Kidney (tissue), 14 donors: ENCODE measurements around the gene DAZAP2. TPM values are rescaled to one million over a fixed set of nuclear protein-coding genes. Genes with fewer than 3 reads are reported as not detected.
"Not testable (repeated sequence)": the region's sequence is repeated elsewhere in the genome, so short reads cannot be mapped to it uniquely, and the experiment has no call there.

ENCODE experiments used
- DNase-seq, 5 donors: peaks; one replicate each; pipeline ENCODE4 v3.0.0-alpha.2; 2013 to 2020
- FAIRE-seq: peaks from 2 replicates; lab custom pipeline; 2012; peaks lifted over from hg19 to GRCh38; lab: Jason Lieb, UNC
- H3K27ac ChIP-seq, 2 donors: one replicate each; pipeline ENCODE4 v1.7.0; 2013; ENCODE audit warnings: low read depth in 2 of 2, low read length in 2 of 2, inconsistent platforms in 1 of 2
- H3K27me3 ChIP-seq: one replicate; pipeline ENCODE4 v1.7.1; 2013; ENCODE audit warnings: low read length, inconsistent platforms; ENCODE audit not compliant: control insufficient read depth, insufficient read depth
- H3K36me3 ChIP-seq, 3 donors: one replicate each; pipeline versions ENCODE4 v1.7.0 to v1.7.1; 2013; ENCODE audit warnings: low read length in 3 of 3, control low read depth in 1 of 3, inconsistent platforms in 1 of 3; ENCODE audit not compliant: insufficient read depth in 3 of 3, control insufficient read depth in 2 of 3
- H3K4me1 ChIP-seq, 3 donors: one replicate each; pipeline versions ENCODE4 v1.7.0 to v1.7.1; 2013; ENCODE audit warnings: low read length in 3 of 3, inconsistent platforms in 1 of 3, low read depth in 1 of 3; ENCODE audit not compliant: control insufficient read depth in 2 of 3, insufficient read depth in 2 of 3
- H3K4me3 ChIP-seq, 3 donors: one replicate each; pipeline versions ENCODE4 v1.7.0 to v1.8.1; 2013; ENCODE audit warnings: low read length in 3 of 3, control low read depth in 1 of 3, inconsistent platforms in 1 of 3
- H3K9ac ChIP-seq, 3 donors: one replicate each; pipeline versions ENCODE4 v1.7.0 to v1.7.1; 2013; ENCODE audit warnings: low read length in 3 of 3, control low read depth in 1 of 3, inconsistent platforms in 1 of 3
- H3K9me3 ChIP-seq, 3 donors: one replicate each; pipeline versions ENCODE4 v1.7.0 to v1.7.1; 2013; ENCODE audit warnings: low read length in 3 of 3, control low read depth in 1 of 3, inconsistent platforms in 1 of 3; ENCODE audit not compliant: control insufficient read depth in 2 of 3, insufficient read depth in 1 of 3
- CTCF ChIP-seq: IDR thresholded peaks from 3 replicates; pipeline ENCODE4 v1.5.1; 2012; ENCODE audit warnings: mild to moderate bottlenecking, moderate library complexity, borderline replicate concordance; ENCODE audit not compliant: insufficient read depth; ENCODE audit errors: extremely low read depth
- intact Hi-C: fragments of 100-400 bp; cut with DNase I; formaldehyde crosslinking; loops from one replicate; pipeline ENCODE4 v1.11.1; 2022
- polyA plus RNA-seq: library from polyadenylated mRNA; stranded (reverse); fragments of 350-450 nt; fragmentation: Illumina TruSeq; extraction: RNeasy Lipid Tissue Mini Kit (QIAGEN cat#74804); gene quantifications from one replicate; pipeline ENCODE4 v1.2.3, GENCODE V29; 2014; ENCODE audit warnings: low read depth, low replicate concordance; ENCODE audit not compliant: insufficient read depth
- total RNA-seq: library from RNA; stranded (reverse); fragmentation: NEBNext Ultra II Directional; extraction: Animal tissue kit (Norgen Biotek cat#: 25700); gene quantifications from one replicate; pipeline ENCODE4 v1.2.1, GENCODE V29; 2021
- donor health status: control.
- donor health status: control.
- donor health status: control.
- donor health status: control.
- donor health status: control.
- donor health status: DM: yes; HTN: yes; CAD: no.
- donor health status: Normal renal cell carcinoma (clear cell type).

Gene DAZAP2
- total and polyA plus RNA-seq, 2 donors from 2014 or later = 319 to 363 TPM

GRCh38 chr12:51222461-51222860, 16.2 kb upstream of the DAZAP2 start:
- FAIRE-seq (no peak), DNase-seq (no peak)

GRCh38 chr12:51224625-51225024, 14.0 kb upstream of the DAZAP2 start:
- Histone ChIP-seq H3K27me3 (no peaks in the 10 kb centered on the region), H3K9ac (no peak overlapping the region), H3K27ac (no peak overlapping the region), H3K36me3 (no peaks in the 10 kb centered on the region), H3K9me3 (no peaks in the 10 kb centered on the region), H3K4me3 (no peak overlapping the region), H3K4me1 (peaks cover 0 to 8% (median 2%) of the 10 kb centered on the region in 3 donors)
- DNase-seq (no peak), FAIRE-seq (no peak)
- TF ChIP-seq CTCF = no peak
- intact Hi-C loops = no loop called here

More at GRCh38 chr12:51222461-51222860, 16.2 kb upstream of the DAZAP2 start:
- H3K9ac ChIP-seq = no peak overlapping the region
- no peaks in the 10 kb centered on the region for H3K27me3 ChIP-seq
- TF ChIP-seq CTCF = no peak
- intact Hi-C loops = no loop called here
- peak overlapping the region in 2 of 3 donors; percentile 36 to 42 for H3K4me3 ChIP-seq
- no peaks in the 10 kb centered on the region for H3K9me3 ChIP-seq
- H3K36me3 ChIP-seq = no peaks in the 10 kb centered on the region
- H3K27ac ChIP-seq = peak overlapping the region in 1 of 2 donors; percentile 45
- H3K4me1 ChIP-seq = peaks cover 2 to 11% (median 11%) of the 10 kb centered on the region in 3 donors

GRCh38 chr12:51225234-51225633, 13.4 kb upstream of the DAZAP2 start:
- H3K9me3 ChIP-seq = no peaks in the 10 kb centered on the region
- DNase-seq = no peak
- FAIRE-seq = no peak
- peaks cover 0 to 6% (median 0%) of the 10 kb centered on the region in 3 donors for H3K4me1 ChIP-seq
- no peaks in the 10 kb centered on the region for H3K36me3 ChIP-seq
- no peaks in the 10 kb centered on the region for H3K27me3 ChIP-seq
- no peak overlapping the region for H3K27ac ChIP-seq
- no peak for TF ChIP-seq CTCF
- no peak overlapping the region for H3K9ac ChIP-seq
- intact Hi-C loops = no loop called here
- H3K4me3 ChIP-seq = no peak overlapping the region

GRCh38 chr12:51225771-51226170, 12.9 kb upstream of the DAZAP2 start:
- intact Hi-C loops = no loop called here

GRCh38 chr12:51227112-51227511, 11.5 kb upstream of the DAZAP2 start:
- FAIRE-seq, intact Hi-C loops: not testable (repeated sequence)

More at GRCh38 chr12:51225771-51226170, 12.9 kb upstream of the DAZAP2 start:
- Histone ChIP-seq H3K27ac (no peak overlapping the region), H3K36me3 (no peaks in the 10 kb centered on the region), H3K4me3 (no peak overlapping the region), H3K27me3 (no peaks in the 10 kb centered on the region), H3K9me3 (no peaks in the 10 kb centered on the region), H3K4me1 (peaks cover 0 to 6% (median 0%) of the 10 kb centered on the region in 3 donors), H3K9ac (no peak overlapping the region)
- TF ChIP-seq CTCF = no peak
- DNase-seq = no peak
- FAIRE-seq = no peak

More at GRCh38 chr12:51227112-51227511, 11.5 kb upstream of the DAZAP2 start:
- not testable (repeated sequence) for H3K27ac ChIP-seq, H3K36me3 ChIP-seq, H3K4me3 ChIP-seq, H3K9ac ChIP-seq, H3K4me1 ChIP-seq, H3K9me3 ChIP-seq, H3K27me3 ChIP-seq, DNase-seq
